K562 (cell line): Measurements from ENCODE around the gene RCOR1. TPM values are rescaled to one million over a fixed set of nuclear protein-coding genes. Genes with fewer than 3 reads are reported as not detected.

Experiments used
- ATAC-seq: fragments of 200-7000 bp; cut with Tn5 transposase; 3 replicates; pipeline ENCODE4 v1.9.1; 2020; ENCODE audit warnings: moderate library complexity
- BruUV-seq: library from RNA; stranded (reverse); fragments of 400-500 nt; replicated peaks from 2 replicates; lab custom pipeline; 2021; lab: Mats Ljungman, UMichigan
- CTCF ChIA-PET: fragments of 300-600 bp; formaldehyde crosslinking; extraction: SDS; loops from one replicate; lab custom pipeline; 2021; ENCODE audit warnings: low intra/inter-chr PET ratio; lab: Yijun Ruan, JAX
- POLR2A ChIA-PET: fragments of 300-600, 350-650 bp; sonication (Branson Sonifier 250); formaldehyde crosslinking; extraction: SDS; loops from one replicate; lab custom pipeline; 2021; ENCODE audit warnings: antibody characterized with exemption, inconsistent platforms; lab: Yijun Ruan, JAX
- DNase-seq, 4 experiments: peaks; one replicate each; pipeline versions ENCODE4 v3.0.0 to v3.0.0-alpha.2; 2011 to 2018; ENCODE audit warnings: low spot score in 3 of 4, mixed read lengths in 3 of 4; ENCODE audit errors: extremely low read depth in 1 of 4
- FAIRE-seq: peaks from 2 replicates; lab custom pipeline; 2011; peaks lifted over from hg19 to GRCh38; lab: Jason Lieb, UNC
- H2AFZ ChIP-seq: 2 replicates; pipeline ENCODE4 v1.6.0; 2011; ENCODE audit warnings: low read depth, low read length, control low read depth, inconsistent platforms
- H3K27ac ChIP-seq: fragments of 200-600 bp; 3 replicates; pipeline ENCODE4 v1.8.0; 2011; ENCODE audit warnings: low read depth, mild to moderate bottlenecking, control low read depth, inconsistent platforms, low read length, moderate library complexity, mixed read lengths; ENCODE audit errors: extremely low read depth
- H3K27me3 ChIP-seq, 2 experiments: fragments of 300-600 bp in 1 of 2; 2 replicates in 1 of 2; 3 replicates in 1 of 2; pipeline versions ENCODE4 v1.6.0 to v1.8.0; 2011; ENCODE audit warnings: inconsistent platforms in 2 of 2, low read length in 2 of 2, mild to moderate bottlenecking in 1 of 2, mixed read lengths in 1 of 2, moderate library complexity in 1 of 2; ENCODE audit not compliant: control insufficient read depth in 2 of 2, insufficient read depth in 2 of 2
- H3K36me3 ChIP-seq: fragments of 300-600 bp; 3 replicates; pipeline ENCODE4 v1.8.0; 2011; ENCODE audit warnings: mild to moderate bottlenecking, low read length, inconsistent platforms; ENCODE audit not compliant: control insufficient read depth, insufficient read depth
- H3K4me1 ChIP-seq, 2 experiments: fragments of 200-600 bp in 1 of 2; replicated peaks in 1 of 2; 2 replicates in 1 of 2; 3 replicates in 1 of 2; pipeline versions ENCODE4 v1.5.1 to v1.8.0; 2011; ENCODE audit warnings: inconsistent platforms in 2 of 2, low read length in 2 of 2, mild to moderate bottlenecking in 1 of 2, mixed read lengths in 1 of 2, moderate library complexity in 1 of 2; ENCODE audit not compliant: control insufficient read depth in 2 of 2, insufficient read depth in 2 of 2
- H3K4me2 ChIP-seq: 2 replicates; pipeline ENCODE4 v1.6.1; 2011; ENCODE audit warnings: low read length, control low read depth, inconsistent platforms, mixed read lengths; ENCODE audit not compliant: insufficient read depth
- H3K4me3 ChIP-seq: fragments of 200-600 bp; sonication (generic), shearing (Covaris generic); 2 replicates; pipeline ENCODE4 v1.5.1; 2016; ENCODE audit warnings: control low read depth, inconsistent platforms
- H3K79me2 ChIP-seq: fragments of 200-600 bp; 3 replicates; pipeline ENCODE4 v1.8.0; 2011; ENCODE audit warnings: low read length, inconsistent platforms; ENCODE audit not compliant: control insufficient read depth, insufficient read depth
- H3K9ac ChIP-seq, 2 experiments: 2 replicates each; pipeline versions ENCODE4 v1.6.0 to v1.6.1; 2011; ENCODE audit warnings: low read depth in 2 of 2, low read length in 2 of 2, control low read depth in 1 of 2, inconsistent platforms in 1 of 2, mild to moderate bottlenecking in 1 of 2, mixed read lengths in 1 of 2; ENCODE audit not compliant: insufficient read depth in 1 of 2
- H3K9me1 ChIP-seq: one replicate; pipeline ENCODE4 v1.6.0; 2011; ENCODE audit warnings: inconsistent platforms, mild to moderate bottlenecking, low read length, moderate library complexity; ENCODE audit not compliant: control insufficient read depth, insufficient read depth
- H3K9me3 ChIP-seq: replicated peaks from 2 replicates; pipeline ENCODE4 v1.5.1; 2011; ENCODE audit warnings: low read depth, low read length, inconsistent platforms; ENCODE audit not compliant: control insufficient read depth, insufficient read depth
- H4K20me1 ChIP-seq: replicated peaks from 2 replicates; pipeline ENCODE4 v1.6.1; 2011; ENCODE audit warnings: low read length, inconsistent platforms, mixed read lengths; ENCODE audit not compliant: control insufficient read depth, insufficient read depth
- BRD9 ChIP-seq: fragments of 450-650 bp; IDR thresholded peaks from 2 replicates; pipeline ENCODE4 v1.6.1; 2018; ENCODE audit warnings: low read depth; ENCODE audit not compliant: partially characterized antibody
- C11orf30 ChIP-seq: fragments of 450-650 bp; IDR thresholded peaks from 2 replicates; pipeline ENCODE4 v1.6.1; 2016; ENCODE audit warnings: low read depth, mild to moderate bottlenecking
- CBX8 ChIP-seq: fragments of 200-600 bp; sonication (generic); IDR thresholded peaks from 2 replicates; pipeline ENCODE4 v1.6.1; 2012; ENCODE audit warnings: borderline replicate concordance, mixed run types, low read depth, mild to moderate bottlenecking, moderate library complexity, mixed read lengths, low read length, control low read depth, inconsistent platforms; ENCODE audit not compliant: poor library complexity, severe bottlenecking; ENCODE audit errors: extremely low read depth
- COPS2 ChIP-seq: fragments of 450-650 bp; conservative IDR thresholded peaks from 2 replicates; pipeline ENCODE4 v1.6.1; 2016; ENCODE audit warnings: mild to moderate bottlenecking, moderate library complexity
- ESRRA ChIP-seq: fragments of 450-650 bp; IDR thresholded peaks from 2 replicates; pipeline ENCODE4 v1.6.1; 2014; ENCODE audit warnings: low read depth, mild to moderate bottlenecking, moderate library complexity, borderline replicate concordance
- HDAC8 ChIP-seq: fragments of 450-650 bp; IDR thresholded peaks from 2 replicates; pipeline ENCODE4 v1.6.1; 2016; ENCODE audit warnings: mild to moderate bottlenecking, missing genetic modification characterization, moderate library complexity, missing compliant biosample characterization
- KAT8 ChIP-seq: fragments of 450-650 bp; IDR thresholded peaks from 2 replicates; pipeline ENCODE4 v1.6.1; 2016; ENCODE audit warnings: low read depth, mild to moderate bottlenecking
- SMARCA4 ChIP-seq: fragments of 450-650 bp; IDR thresholded peaks from 2 replicates; pipeline ENCODE4 v1.6.1; 2016
- XRCC5 ChIP-seq: fragments of 200-400 bp; formaldehyde crosslinking; IDR thresholded peaks from 2 replicates; pipeline ENCODE4 v1.6.1; 2017; ENCODE audit warnings: low read depth, mild to moderate bottlenecking, low read length
- ZBTB43 ChIP-seq: sonication (generic); formaldehyde crosslinking; IDR thresholded peaks from 2 replicates; pipeline ENCODE4 v1.8.0; 2023; ENCODE audit warnings: mild to moderate bottlenecking, missing genetic modification reagents
- ZFPM2 ChIP-seq: fragments of 250-450 bp; sonication (Bioruptor Pico); IDR thresholded peaks from 2 replicates; pipeline ENCODE4 v1.5.1; 2022; ENCODE audit warnings: mild to moderate bottlenecking
- WGBS: fragments of 100-300 bp; shearing (Covaris generic); methylation state at CpG from one replicate; pipeline ENCODE4 v1.1.6; 2016; ENCODE audit warnings: low coverage, mixed read lengths; ENCODE audit not compliant: insufficient coverage; ENCODE audit errors: missing lambda C conversion rate; 5-methylcytosine and 5-hydroxymethylcytosine counted together
- in situ Hi-C: fragments of 300-500 bp; cut with MboI; formaldehyde crosslinking; loops from 4 replicates; pipeline ENCODE4 v1.15.0; 2018; ENCODE audit warnings: inconsistent platforms, mixed read lengths
- intact Hi-C: fragments of 100-400 bp; cut with micrococcal nuclease; formaldehyde crosslinking; loops from 2 replicates; pipeline ENCODE4 v1.14.2; 2022
- polyA plus RNA-seq, 8 experiments: library from polyadenylated mRNA; depleted of rRNA in 4 of 8; stranded (reverse) in 5 of 8; unstranded in 3 of 8; fragments of >200 nt; fragmentation: Nextera tagmentation in 2 of 8; fragmentation: Illumina TruSeq in 1 of 8; extraction: Ambion mirVana in 2 of 8; extraction: Trizol in 1 of 8; gene quantifications; 2 replicates each; pipeline versions ENCODE4 v1.2.1 to v1.2.3, GENCODE V29; 2011 to 2014; ENCODE audit warnings: inconsistent platforms in 1 of 8, missing spikeins in 1 of 8
- total RNA-seq, 7 experiments: library from RNA; depleted of rRNA in 6 of 7; stranded (reverse); fragments of >200 nt in 6 of 7; fragmentation: Illumina TruSeq in 2 of 7; extraction: Trizol in 2 of 7; gene quantifications; 2 replicates each; pipeline versions ENCODE4 v1.2.1 to v1.2.3, GENCODE V29; 2011 to 2021; ENCODE audit warnings: low replicate concordance in 1 of 7

RCOR1 gene
- total and polyA plus RNA-seq, 9 of the 15 experiments (the other 6 are each of a cell fraction or from before 2014, with no cell fraction given), result 8.5 to 47.9 (median 20.9) TPM

DNA sequence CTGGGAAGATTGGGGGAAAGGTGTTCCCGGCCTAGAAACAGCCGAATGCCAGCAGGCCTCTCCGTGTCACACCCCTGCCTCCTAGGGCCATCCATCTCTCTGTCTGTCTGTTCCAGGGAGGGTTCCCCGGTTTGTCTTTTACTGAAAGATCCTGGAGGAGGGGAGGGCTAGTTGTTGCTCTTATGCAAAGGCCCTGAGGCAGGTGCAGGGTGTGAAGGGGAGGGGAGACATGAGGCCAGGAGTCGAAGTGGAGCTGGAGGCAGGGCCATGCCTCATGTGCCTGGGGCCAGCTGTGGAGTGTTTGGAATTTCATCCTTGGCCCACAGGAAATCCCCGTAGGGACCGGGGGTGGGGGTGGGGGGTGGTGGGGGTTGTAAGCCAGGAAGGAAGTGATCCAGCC is 8.7 kb upstream of the RCOR1 start:
- no peaks in the 10 kb centered on the region for H3K9me3 ChIP-seq
- no TSS peak for BruUV-seq
- TF ChIP-seq COPS2, result no peak
- TF ChIP-seq C11orf30, result no peak
- TF ChIP-seq ZFPM2, result no peak
- TF ChIP-seq CBX8, result no peak
- TF ChIP-seq ESRRA, result no peak
- TF ChIP-seq SMARCA4, result no peak
- no peak for TF ChIP-seq XRCC5
- TF ChIP-seq HDAC8 (tag), result no peak
- TF ChIP-seq KAT8, result no peak
- no peak for TF ChIP-seq ZBTB43 (CRISPR knock-in tag)
- TF ChIP-seq BRD9, result no peak
- FAIRE-seq (no peak), DNase-seq (no peak), ATAC-seq (no peak)
- H3K27me3 ChIP-seq, result no peaks in the 10 kb centered on the region
- in situ Hi-C loops, result no loop called here
- no peaks in the 10 kb centered on the region for H3K9me1 ChIP-seq
- no peaks in the 10 kb centered on the region for H3K79me2 ChIP-seq
- intact Hi-C loops, result no loop called here
- no peak overlapping the region for H2AFZ ChIP-seq
- H3K4me3 ChIP-seq, result no peak overlapping the region
- no peak overlapping the region for H3K4me2 ChIP-seq
- H3K27ac ChIP-seq, result no peak overlapping the region
- no peaks in the 10 kb centered on the region for H4K20me1 ChIP-seq
- 33% methylated on average over 4 of the region's 7 CpGs for WGBS
- POLR2A ChIA-PET, result no interaction called here
- CTCF ChIA-PET, result no interaction called here
- H3K36me3 ChIP-seq, result no peaks in the 10 kb centered on the region
- H3K9ac ChIP-seq, result no peak overlapping the region
- peaks cover 14 to 19% of the 10 kb centered on the region in 2 experiments; a peak in 4 of 5 replicates for H3K4me1 ChIP-seq
